ENCODE results near the gene AGMAT. TPM values are rescaled to one million over a fixed set of nuclear protein-coding genes. Genes with fewer than 3 reads are reported as not detected.

AGMAT gene
- total and polyA plus RNA-seq, 2 of the 8 experiments (the other 6 are each of a cell fraction or from before 2014, with no cell fraction given), result 3.7 to 5.8 TPM

DNA sequence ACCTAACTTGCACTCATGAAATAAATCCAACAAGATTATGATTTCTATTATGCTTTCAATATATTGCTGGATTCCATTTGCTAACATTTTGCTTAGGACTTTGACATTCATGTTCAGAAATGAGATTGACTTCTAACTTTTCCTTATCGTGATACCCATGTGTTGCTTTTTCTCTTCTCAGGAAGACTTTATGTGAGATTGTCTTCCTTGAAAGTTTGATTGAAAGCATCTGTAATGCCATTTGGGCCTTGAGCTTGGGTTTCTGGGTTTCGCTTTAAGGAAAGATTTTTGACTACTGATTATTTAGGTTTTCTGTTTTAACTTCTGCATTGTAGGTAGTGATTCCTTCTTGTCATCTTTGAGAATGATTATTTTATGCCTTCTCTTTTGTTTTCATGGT is 27.8 kb downstream of the AGMAT start (continued):
- TF ChIP-seq, protein P1, sequence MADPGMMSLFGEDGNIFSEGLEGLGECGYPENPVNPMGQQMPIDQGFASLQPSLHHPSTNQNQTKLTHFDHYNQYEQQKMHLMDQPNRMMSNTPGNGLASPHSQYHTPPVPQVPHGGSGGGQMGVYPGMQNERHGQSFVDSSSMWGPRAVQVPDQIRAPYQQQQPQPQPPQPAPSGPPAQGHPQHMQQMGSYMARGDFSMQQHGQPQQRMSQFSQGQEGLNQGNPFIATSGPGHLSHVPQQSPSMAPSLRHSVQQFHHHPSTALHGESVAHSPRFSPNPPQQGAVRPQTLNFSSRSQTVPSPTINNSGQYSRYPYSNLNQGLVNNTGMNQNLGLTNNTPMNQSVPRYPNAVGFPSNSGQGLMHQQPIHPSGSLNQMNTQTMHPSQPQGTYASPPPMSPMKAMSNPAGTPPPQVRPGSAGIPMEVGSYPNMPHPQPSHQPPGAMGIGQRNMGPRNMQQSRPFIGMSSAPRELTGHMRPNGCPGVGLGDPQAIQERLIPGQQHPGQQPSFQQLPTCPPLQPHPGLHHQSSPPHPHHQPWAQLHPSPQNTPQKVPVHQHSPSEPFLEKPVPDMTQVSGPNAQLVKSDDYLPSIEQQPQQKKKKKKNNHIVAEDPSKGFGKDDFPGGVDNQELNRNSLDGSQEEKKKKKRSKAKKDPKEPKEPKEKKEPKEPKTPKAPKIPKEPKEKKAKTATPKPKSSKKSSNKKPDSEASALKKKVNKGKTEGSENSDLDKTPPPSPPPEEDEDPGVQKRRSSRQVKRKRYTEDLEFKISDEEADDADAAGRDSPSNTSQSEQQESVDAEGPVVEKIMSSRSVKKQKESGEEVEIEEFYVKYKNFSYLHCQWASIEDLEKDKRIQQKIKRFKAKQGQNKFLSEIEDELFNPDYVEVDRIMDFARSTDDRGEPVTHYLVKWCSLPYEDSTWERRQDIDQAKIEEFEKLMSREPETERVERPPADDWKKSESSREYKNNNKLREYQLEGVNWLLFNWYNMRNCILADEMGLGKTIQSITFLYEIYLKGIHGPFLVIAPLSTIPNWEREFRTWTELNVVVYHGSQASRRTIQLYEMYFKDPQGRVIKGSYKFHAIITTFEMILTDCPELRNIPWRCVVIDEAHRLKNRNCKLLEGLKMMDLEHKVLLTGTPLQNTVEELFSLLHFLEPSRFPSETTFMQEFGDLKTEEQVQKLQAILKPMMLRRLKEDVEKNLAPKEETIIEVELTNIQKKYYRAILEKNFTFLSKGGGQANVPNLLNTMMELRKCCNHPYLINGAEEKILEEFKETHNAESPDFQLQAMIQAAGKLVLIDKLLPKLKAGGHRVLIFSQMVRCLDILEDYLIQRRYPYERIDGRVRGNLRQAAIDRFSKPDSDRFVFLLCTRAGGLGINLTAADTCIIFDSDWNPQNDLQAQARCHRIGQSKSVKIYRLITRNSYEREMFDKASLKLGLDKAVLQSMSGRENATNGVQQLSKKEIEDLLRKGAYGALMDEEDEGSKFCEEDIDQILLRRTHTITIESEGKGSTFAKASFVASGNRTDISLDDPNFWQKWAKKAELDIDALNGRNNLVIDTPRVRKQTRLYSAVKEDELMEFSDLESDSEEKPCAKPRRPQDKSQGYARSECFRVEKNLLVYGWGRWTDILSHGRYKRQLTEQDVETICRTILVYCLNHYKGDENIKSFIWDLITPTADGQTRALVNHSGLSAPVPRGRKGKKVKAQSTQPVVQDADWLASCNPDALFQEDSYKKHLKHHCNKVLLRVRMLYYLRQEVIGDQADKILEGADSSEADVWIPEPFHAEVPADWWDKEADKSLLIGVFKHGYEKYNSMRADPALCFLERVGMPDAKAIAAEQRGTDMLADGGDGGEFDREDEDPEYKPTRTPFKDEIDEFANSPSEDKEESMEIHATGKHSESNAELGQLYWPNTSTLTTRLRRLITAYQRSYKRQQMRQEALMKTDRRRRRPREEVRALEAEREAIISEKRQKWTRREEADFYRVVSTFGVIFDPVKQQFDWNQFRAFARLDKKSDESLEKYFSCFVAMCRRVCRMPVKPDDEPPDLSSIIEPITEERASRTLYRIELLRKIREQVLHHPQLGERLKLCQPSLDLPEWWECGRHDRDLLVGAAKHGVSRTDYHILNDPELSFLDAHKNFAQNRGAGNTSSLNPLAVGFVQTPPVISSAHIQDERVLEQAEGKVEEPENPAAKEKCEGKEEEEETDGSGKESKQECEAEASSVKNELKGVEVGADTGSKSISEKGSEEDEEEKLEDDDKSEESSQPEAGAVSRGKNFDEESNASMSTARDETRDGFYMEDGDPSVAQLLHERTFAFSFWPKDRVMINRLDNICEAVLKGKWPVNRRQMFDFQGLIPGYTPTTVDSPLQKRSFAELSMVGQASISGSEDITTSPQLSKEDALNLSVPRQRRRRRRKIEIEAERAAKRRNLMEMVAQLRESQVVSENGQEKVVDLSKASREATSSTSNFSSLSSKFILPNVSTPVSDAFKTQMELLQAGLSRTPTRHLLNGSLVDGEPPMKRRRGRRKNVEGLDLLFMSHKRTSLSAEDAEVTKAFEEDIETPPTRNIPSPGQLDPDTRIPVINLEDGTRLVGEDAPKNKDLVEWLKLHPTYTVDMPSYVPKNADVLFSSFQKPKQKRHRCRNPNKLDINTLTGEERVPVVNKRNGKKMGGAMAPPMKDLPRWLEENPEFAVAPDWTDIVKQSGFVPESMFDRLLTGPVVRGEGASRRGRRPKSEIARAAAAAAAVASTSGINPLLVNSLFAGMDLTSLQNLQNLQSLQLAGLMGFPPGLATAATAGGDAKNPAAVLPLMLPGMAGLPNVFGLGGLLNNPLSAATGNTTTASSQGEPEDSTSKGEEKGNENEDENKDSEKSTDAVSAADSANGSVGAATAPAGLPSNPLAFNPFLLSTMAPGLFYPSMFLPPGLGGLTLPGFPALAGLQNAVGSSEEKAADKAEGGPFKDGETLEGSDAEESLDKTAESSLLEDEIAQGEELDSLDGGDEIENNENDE (IDR thresholded peaks at IDR 0.05; ENCODE audit: insufficient replicate concordance, low read length), result no peak
- TF ChIP-seq BCL11A (IDR thresholded peaks at IDR 0.05; ENCODE audit: low read depth in 2 of 2, low read length in 2 of 2) (no peak), SIN3A (conservative IDR thresholded peaks at IDR 0.05 in 1 of 2, IDR thresholded peaks at IDR 0.05 in 1 of 2; ENCODE audit: low read depth in 1 of 2, low read length in 2 of 2) (no peak), POU5F1 (IDR thresholded peaks at IDR 0.05; ENCODE audit: low read depth, low read length) (no peak), NRF1 (IDR thresholded peaks at IDR 0.05; ENCODE audit: low read depth, low read length) (no peak), SIRT6 (IDR thresholded peaks at IDR 0.05; ENCODE audit: low read length) (no peak), TCF12 (IDR thresholded peaks at IDR 0.05; ENCODE audit: low read depth, low read length) (no peak), CTBP2 (IDR thresholded peaks at IDR 0.05; ENCODE audit: borderline replicate concordance, insufficient read depth, insufficient read length, low read length) (no peak), BRCA1 (IDR thresholded peaks at IDR 0.05; ENCODE audit: low read depth, low read length) (no peak), SUZ12 (IDR thresholded peaks at IDR 0.05; ENCODE audit: low read length) (no peak)
- TF ChIP-seq, protein P2, sequence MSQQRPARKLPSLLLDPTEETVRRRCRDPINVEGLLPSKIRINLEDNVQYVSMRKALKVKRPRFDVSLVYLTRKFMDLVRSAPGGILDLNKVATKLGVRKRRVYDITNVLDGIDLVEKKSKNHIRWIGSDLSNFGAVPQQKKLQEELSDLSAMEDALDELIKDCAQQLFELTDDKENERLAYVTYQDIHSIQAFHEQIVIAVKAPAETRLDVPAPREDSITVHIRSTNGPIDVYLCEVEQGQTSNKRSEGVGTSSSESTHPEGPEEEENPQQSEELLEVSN (IDR thresholded peaks at IDR 0.05), result no peak
